Measurements from ENCODE around the gene COG6. TPM values are rescaled to one million over a fixed set of nuclear protein-coding genes. Genes with fewer than 3 reads are reported as not detected.
A peak's percentile ranks its signal among the peaks of the same experiment; 100 is the strongest.

COG6 gene
- total RNA-seq, 1 experiment from 2014 or later, result 32.2 TPM

DNA sequence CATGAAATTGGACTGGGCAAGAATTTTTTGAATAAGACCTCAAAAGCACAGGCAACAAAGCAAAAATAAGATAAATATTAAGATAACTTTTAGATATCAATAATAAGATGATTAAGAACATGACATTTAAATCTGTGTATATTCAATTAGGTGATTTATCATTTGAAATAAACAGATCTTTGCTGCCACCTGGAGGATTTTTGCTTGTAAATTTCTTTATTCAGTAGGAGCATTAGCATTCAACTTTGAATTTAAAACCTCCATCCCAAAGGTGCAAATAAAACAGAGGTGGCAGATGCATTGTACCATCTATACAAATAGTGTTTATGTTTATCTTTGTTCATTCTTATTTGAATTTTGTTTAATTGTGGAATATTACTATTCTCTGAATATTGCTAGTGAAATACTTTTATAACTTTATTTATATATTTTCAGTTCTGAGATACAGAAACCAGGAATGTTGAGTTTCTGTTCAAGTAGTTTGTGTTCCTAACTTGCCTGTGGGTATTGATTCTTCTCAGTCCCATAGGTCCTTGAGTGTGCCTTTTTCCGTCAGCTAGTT is 20.9 kb downstream of the COG6 start:
- peak; percentile 52 for DNase-seq (ENCODE audit: low read depth)

DNA sequence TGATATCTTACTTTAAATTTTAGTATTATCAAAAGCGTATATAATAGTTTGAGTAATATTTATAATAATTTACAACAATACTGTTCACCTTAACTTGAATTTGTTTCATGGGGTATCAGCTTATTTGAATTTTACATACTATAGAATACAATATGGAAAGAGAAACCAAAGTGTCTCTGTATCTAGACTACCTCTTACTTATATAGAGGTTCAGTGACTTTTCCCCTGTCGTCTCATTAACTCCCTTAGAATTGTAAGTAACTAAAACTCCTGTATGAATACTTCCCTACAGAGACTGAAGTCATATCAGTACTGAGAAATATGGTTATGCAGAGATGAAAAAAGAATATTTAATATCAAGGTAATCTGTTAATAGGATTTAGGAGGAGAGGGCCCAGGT is 26.8 kb downstream of the COG6 start:
- no peak for DNase-seq (ENCODE audit: low read depth)

DNA sequence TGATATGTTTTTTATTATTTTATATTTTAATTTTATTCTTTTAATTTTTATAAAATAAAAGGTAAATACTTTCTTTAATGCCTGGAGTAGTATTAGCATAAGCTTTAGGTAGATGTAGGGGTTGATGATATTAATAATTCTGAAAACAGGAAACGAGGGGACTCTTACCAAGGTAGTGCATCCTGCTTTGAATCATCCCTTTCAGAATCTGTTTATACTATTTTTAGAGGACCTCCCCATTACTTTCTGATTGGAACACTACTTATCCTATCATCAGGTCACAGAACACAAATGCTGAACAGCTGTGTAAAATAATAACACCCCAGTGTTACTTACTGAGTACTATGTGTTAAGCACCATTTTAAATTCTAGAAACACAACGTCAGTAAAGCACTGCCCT is 27.3 kb downstream of the COG6 start:
- DNase-seq (ENCODE audit: low read depth), result no peak

DNA sequence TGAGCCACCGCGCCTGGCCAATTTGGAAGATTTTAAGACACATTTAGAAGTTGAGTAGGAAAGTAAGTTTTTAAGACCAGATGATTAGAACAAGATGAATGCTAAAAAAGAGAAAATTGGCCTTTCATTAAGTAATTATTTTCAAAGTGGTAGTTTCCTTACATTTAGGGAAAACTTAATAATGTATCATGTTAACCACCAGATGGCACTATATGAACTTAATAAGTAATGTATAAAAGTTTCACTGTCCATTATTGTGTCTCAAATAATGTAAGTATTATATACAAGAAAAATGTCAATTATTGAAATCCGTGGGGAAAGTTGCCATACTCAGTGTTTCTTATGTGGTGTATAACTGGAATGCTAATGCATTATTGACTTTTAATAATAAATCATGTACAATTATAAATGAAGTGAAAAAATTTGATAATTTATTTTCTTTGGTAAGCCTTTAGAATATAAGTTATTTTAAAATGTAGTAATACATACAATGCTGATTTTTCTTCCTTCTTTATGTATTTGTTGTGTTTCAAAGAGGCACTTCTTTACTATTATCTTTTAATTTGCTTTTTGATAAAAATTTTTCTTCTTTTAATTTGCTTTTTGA is 29.2 kb downstream of the COG6 start:
- DNase-seq (ENCODE audit: low read depth), result peak; percentile 41

DNA sequence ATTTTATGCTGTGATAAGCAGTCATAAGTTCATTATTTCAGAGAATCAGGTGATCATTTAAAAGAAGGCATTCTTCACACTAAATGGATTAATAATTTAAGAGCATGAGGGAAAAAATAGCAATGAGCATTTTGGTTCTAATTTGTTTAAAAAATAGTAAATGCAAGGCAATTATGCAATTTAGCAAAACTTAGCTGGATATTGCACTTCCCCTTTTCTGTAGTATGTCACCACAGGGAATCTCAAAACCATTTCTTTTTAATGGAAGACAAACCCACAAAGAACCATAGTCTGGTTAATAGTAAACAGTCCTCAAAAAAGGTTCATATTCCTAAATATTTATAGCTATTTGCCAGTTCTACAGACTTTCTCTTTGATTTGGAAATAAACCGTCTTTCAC is 30.2 kb downstream of the COG6 start:
- DNase-seq (ENCODE audit: low read depth), result no peak

DNA sequence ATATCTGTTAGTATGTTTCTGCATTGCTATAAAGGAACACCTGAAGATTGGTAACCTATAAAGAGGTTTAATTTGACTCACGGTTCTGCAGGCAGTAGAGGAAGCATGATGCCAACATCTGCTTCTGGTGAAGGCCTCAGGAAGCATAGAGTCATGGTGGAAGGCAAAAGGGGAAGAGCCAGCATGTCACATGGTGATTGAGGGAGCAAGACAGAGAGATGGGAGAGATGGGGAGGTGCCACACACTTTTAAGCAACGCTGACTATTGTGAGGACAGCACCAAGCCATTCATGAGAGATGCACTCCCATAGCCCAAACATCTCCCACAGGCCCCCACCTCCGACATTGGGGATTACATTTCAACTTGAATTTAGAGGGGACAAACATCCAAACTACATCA is 32.8 kb downstream of the COG6 start:
- DNase-seq (ENCODE audit: low read depth), result no peak

DNA sequence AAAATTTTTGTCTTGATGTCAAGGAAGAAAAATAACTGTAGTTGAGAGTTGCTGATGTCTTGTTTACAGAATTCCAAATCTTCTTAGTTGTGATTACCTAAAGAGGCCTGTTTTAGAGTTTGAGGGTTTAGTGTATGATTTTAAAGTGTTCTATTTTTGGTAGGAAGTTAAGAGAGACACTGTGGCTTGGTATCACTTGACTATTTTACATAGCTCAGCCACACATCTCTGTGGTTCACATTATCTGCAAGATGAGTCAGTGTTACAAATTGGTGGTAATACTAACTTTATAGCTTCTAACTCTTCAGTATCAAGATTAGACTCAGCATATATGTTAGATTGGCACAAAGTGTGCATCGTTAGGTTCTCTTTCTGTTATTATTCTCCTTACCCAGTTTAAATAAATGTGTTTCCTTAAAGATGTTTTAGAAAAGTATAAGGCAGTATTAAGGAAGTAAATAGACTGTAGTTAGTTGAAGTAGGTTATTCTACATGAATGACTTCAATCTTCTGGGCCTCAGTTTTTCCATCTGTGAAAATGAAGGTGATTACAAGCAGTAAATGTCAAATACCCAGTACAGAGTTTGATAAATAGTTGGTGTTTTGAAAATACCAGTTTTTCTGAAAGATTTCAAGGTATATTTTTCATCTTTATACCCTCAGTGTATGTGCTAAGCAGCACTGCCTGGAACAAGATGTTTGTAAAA is 33.4 kb downstream of the COG6 start:
- peak; percentile 43 for DNase-seq (ENCODE audit: low read depth)

DNA sequence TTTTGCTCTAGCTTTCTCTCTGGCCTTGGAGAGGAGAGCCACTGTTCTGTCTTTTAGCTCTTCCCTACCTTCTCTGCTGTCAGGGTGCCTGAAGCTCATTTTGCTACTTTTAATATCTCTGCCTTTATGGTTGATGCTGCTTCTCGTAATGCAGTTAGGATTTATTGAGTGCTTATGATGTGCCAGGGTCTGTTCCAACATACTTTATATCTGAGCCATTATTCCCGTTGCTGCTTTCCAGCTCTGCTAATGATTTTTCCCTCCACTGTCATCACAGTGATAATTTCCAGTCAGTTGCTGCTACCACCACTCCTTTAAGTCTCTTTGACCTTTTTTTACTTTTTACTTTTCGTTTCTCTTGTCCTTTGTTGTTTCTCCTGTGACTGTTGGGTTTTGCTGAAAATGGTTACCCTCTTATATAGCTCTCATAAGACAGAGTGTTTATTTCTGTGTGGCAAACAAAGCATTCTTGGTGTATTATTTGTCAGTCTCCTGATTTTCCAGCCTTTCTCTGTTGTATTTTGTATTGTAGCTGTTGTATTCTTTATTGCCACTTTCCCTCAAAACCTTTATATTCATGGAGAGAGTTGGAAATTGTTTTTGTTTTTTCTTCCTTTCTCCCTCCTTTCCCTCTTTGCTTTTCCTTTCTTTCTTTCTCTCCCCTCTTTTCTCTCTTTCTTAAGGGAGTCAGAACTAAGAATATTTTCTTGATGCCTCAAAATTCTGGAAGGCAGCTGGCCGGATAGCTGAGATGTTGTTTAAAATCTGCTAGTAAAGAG is 37.4 kb downstream of the COG6 start:
- DNase-seq (ENCODE audit: low read depth), result no peak

DNA sequence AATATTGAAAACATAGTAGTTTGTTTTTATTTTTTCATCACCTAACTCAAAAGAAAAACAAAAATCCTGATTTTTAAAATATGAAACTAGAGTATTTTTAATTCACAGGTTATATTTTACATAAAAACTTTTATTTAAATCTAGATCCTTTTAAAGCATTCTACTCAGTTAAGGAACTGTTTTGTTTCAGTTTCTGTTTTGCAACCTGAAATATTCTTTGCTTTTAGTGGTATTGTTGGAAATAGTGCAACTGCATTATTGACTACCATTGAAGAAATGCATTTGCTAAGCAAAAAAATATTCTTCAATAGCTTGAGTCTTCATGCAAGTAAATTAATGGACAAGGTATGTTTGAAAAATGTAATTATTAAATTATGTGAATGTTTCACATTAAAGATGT is 43.8 kb downstream of the COG6 start:
- DNase-seq (ENCODE audit: low read depth), result no peak

DNA sequence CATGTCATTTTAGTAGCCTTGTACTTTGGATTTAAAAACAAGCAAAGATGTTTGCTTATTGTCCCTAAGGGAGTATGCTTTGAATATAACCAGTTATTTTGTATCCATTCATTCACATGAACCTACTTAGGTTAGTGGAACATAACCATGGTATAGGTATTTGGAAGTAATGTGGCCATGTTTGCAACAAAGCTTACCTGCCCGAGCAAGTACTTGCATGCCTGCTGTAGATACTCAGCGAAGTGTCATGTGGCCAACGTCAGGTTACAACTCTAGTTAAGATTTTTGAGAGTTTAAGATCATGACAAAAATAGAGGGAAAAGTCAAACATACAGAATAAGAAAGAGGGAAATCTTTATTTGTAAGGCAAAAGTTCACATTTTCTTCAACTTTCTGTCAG is 57.2 kb downstream of the COG6 start:
- no peak for DNase-seq (ENCODE audit: low read depth)

DNA sequence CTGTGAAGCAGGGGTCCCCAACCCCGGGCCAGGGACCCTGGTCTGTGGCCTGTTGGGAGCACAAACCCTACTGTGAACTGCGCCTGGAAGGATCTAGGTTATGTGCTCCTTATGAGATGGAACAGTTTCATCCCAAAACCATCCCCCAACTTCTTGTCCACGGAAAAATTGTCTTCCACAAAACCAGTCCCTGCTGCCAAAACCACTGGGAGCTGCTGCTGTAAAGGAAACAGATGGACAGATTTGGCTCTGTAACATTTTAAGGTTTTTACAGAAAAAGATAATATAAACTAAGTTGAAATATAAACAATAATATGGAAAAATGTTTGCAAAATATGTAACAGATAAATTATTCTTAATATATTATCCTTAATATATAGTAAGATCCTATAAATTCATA is 73.7 kb downstream of the COG6 start:
- no peak for DNase-seq (ENCODE audit: low read depth)

DNA sequence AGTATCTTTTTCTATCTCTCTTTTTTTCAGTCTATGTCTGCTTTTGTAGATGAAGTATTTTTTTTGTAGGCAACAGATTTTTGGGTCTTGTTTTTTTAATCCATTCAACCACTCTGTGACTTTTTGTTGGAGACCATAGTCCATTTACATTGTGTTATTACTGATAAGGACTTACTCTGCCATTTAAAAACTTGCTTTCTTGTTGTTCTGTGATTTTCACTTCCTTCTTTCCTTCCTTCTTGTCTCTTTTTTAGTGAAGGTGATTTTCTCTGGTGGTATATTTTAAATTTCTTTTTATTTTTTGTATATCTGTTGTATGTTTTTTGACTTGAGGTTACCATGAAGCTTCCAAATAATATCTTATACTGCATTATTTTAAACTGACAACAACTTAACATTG is 79.5 kb downstream of the COG6 start:
- no peak for DNase-seq (ENCODE audit: low read depth)

DNA sequence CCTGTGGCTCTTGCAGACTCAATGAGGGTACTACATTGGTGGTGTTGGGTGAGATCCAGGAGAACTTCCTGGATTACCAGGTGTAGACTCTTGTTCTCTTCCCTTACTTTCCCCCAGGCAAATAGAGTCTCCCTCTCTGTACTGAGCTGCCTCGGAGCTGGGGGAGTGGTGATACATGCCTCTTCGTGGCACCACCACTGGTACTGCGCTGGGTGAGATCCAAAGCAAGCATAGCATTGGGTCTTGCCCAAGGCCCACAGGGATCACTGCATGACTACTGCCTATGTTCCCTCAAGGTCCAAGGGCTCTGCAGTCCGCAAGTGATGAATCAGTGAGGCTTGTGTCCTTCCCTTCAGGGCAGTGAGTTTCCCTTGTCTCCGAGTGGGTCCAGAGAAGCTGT is 81.6 kb downstream of the COG6 start:
- DNase-seq (ENCODE audit: low read depth), result no peak

DNA sequence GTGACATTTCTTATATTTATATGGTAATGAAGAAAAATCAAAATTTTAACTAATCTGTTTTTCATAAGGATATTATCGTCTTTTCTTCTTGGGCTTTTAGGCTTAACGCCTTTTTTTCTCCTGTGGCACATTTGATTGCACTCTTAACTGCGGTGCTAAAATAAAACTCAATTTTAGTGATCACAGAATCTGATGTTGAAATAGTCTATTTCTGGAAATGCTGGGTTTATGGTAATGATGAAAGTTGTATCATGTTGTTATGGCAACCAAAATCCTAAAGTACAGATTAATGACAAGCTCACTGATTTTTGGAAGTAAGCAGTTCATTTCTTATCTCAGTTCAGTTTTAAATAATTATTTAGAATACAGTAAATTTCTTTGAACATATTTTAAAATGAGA is 85.3 kb downstream of the COG6 start:
- DNase-seq (ENCODE audit: low read depth), result no peak

DNA sequence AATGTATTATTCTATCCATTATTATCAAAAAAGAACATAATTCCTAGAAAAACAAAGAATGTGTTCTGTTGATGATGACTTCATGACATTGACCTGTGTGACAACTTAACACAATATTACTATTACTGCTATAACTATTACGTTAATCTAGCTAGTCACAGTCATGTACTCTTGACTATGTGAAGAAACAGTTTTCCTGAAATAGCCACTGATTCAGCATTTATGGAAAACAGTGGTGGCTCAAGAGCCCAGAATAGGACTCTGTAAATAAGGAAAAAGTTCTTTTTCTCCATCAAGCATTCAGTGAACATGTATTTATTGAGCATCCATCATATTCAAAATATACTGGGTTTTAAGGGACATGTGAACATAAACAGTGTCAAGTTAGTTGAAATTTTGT is 93.5 kb downstream of the COG6 start:
- DNase-seq (ENCODE audit: low read depth), result no peak

DNA sequence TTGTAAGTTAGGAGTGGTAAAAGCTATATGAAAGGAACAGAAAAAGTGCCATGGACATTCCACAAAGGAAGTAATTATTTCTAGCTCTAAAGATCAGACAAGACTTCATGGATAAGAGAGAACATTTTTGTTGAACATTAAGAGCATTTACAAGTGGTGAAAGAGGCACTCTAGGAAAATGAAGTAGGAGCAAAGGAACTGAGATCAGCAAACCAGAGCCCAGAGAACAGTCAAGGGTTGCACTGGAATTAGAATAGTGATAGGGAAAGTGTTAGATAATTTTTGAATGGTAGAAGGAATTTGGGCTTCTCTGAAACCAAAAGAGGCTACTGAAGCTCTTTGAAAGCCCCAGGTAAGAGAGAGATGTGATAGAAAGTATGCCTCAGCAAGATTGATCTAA is 94.1 kb downstream of the COG6 start:
- no peak for DNase-seq (ENCODE audit: low read depth)

DNA sequence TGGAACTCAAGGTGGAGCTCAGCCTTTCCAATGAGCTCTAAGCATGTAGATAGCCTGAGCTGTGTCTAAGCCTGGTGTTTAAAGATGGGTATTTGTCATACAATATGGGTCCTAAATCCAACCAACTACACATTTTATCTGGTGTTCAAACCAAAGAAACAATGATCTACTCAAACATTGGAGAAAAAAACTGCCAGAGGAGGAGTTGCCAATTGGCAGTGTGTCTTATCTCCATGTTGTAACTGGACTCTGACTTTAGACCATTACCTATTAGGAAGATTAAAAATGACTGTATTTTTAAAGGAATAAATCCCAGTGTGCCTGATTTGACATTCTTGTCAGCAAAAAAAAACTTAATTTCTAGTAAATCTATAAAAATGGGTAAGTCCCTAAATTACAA is 96.3 kb downstream of the COG6 start:
- no peak for DNase-seq (ENCODE audit: low read depth)

DNA sequence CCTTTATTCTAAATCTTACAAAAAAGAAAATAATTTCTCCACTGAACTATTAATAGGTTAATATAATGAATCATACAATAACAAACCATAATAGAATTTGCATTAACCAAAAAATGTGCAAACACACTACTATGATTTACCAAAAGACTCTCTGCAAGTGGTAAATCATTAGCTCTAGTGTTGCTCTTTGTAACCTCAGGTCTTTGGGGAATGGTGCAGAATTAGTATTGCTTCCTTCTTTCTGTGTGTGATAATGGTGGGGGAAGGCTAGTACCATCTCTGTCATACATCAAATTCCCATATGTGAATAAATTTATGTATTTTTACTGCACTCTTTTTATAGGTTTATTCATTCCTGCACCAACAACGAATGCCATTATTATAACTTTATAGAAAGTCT is 105.1 kb downstream of the COG6 start:
- DNase-seq (ENCODE audit: low read depth), result no peak

DNA sequence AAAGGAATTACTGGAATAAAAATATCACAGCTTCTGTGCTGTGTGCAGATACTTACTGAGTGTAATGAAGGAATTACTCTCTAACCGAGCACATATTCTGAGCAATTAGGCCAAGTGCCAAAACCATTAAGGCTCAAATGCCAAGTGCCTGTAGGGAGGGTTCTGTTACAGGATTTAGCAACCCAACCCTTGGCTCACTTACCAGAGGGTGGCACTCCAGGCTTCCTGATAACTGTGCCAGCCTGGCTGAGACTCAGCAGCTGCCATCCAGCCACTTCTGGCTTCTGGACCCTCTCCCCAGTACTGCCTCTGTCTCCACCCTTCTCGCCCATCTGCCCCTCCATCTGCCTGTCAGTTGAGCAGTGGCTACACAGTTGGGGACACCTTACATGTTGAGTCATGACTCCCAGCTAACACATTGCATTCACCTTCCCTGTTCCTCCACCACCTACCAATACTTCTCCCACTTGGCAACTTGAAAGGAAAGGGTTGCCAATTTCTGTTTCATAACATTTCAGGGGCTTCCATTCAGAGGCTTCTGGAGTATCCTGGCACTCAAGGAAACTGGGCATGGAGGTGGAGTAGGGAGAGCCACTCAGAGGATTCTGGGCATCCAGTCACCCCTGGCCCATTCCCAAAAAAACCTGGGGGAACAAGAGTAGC is 110.5 kb downstream of the COG6 start:
- peak; percentile 57 for DNase-seq (ENCODE audit: low read depth)

DNA sequence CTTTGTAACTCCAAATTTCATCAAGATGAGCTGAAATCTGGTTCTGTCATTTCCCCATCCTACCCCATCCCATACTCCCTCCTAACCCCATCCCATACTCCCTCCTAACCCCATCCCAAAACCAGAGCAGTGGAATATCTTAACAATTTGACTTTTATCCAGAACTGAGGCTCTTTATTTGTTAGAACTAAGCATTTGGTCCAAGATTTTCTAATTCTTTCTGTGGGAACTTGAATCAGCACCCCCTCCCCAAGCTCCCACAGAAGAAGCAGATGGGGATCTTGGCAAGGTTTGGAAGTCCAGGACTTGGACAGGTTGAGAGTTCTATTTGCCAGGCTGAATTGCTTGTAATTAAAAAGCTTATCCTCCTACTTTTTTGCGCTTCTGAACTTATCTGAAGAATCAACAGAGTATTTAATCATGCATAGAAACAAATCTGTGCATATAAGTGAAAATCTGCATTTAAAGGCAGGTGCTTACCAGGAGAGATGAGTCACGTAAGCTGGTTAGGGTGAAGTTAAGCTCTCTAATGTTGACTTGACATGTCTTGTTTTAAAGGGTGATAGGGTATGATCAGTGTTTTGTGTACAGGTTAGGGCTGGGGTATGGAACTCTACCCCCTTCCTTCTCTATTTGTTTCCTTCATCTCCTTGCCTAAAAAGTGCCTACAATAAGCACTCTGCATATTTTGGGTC is 111.1 kb downstream of the COG6 start:
- DNase-seq (ENCODE audit: low read depth), result no peak

DNA sequence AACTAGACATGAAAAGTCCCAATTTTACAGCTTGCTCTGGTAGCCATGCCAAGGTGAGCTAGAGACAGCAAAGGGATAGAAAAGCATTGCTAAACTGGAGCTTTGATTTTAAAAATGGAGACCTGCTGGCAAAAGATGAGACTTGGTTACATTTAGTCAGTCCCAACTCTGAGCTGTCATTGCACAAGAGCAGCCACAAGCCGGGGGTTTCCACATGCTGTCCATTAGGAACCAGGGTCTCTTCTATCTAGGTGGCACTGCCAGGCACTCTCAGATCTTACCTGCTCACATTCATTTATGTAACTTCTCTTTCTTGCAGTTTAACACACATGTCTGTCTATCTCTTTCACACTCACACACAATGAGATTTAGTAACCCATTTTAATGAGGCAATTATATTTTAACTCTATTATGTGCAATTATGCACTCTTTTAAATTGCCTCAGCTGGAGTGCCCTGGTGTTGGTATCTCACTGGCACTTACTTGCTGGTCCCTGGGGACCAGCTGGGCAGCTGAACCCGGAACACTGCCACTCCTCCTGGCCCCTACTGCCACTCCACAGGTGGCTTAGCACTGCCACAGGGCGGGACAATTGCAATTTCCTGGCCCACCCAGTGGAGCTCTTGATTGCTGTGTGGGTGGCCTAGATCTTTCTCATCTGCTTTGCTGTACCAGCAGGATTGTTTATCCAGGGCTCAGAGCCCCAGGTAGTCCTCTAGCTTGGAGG is 112.5 kb downstream of the COG6 start:
- no peak for DNase-seq (ENCODE audit: low read depth)
